HG02798 (cell line): ENCODE data around the gene CCNT2.
"Not testable (repeated sequence)": the region's sequence is repeated elsewhere in the genome, so short reads cannot be mapped to it uniquely, and the experiment has no call there.

Source experiments
- ATAC-seq: cut with Tn5 transposase; IDR thresholded peaks from one replicate; pipeline ENCODE4 v1.9.1; 2021; ENCODE audit warnings: mild to moderate bottlenecking; ENCODE audit not compliant: unreplicated experiment, poor library complexity

Gene CCNT2

GRCh38 chr2:134973241-134974138 lies 54.9 kb downstream of the CCNT2 start:
- no peak for ATAC-seq

DNA sequence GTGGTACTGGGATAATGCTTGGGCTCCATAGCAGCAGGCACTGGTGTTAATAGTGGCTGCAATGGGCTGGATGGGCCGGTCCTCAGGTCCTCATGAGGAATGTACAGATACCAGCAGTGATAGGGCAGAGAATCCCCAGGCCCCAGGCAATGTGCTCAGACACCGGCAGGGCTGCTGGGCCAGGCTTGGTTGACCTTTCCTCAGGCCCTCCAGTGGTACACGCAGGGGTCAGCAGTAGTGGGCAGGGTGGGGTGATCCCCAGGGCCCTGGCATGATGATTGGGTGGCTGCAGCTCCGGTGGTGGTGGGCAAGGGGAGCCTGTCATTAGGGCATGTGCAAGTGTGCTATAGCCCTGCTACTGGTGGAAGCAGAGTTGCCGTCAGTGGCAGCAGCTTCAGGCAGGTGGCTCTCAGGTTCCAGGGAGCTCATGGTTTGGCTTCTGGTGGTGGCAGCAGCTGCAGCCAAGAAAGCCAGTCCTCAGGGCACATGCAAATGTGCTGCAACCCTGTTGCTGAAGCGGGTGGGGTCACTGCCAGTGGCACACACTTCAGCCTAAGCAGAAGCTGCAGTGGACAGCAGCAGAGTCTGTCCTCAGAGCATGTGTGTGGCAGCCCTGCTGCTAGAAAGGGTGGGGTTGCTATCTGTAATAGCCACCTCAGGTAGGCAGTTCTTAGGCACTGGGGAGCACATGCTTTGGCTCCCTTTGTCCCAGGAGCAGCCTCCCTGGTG lies 56.8 kb downstream of the CCNT2 start:
- no peak for ATAC-seq

- no peak for ATAC-seq
These were observed 57.6 kb downstream of the CCNT2 start for GRCh38 chr2:134976074-134976702.

GRCh38 chr2:134977104-134977503 lies 58.5 kb downstream of the CCNT2 start:
- not testable (repeated sequence) for ATAC-seq

- no peak for ATAC-seq
These were observed 60.6 kb downstream of the CCNT2 start for GRCh38 chr2:134979221-134979620.

DNA sequence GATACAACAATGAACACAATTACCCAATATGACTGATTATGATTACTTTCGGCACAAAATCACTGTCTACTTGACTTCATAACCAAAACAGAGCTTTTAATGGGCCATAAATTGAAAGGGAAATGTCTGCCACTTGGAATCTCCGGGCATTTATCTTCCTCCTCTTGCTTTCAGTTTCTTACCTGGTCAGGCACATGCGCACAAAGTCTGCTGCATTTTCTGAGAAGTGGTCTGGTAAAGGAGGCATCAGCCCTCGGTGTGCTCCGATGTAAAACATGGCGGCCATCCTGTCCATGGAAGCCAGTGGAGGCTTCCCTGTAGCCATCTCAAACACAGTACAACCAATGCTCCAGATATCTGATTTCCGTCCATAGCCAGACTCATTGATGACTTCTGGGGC lies 62.0 kb downstream of the CCNT2 start:
- no peak for ATAC-seq

- ATAC-seq = no peak
These were observed 64.0 kb downstream of the CCNT2 start for GRCh38 chr2:134982603-134983002.

GRCh38 chr2:134985061-134985460 lies 66.4 kb downstream of the CCNT2 start:
- ATAC-seq = no peak

GRCh38 chr2:134988994-134989605 lies 70.5 kb downstream of the CCNT2 start:
- ATAC-seq = peak; percentile 39

GRCh38 chr2:134999521-134999920 lies 80.9 kb downstream of the CCNT2 start:
- ATAC-seq = no peak

GRCh38 chr2:135002836-135003235 lies 84.2 kb downstream of the CCNT2 start:
- no peak for ATAC-seq

- ATAC-seq = peak; percentile 97
These were observed 85.6 kb downstream of the CCNT2 start for GRCh38 chr2:135004005-135004746.

GRCh38 chr2:135005753-135006152 lies 87.1 kb downstream of the CCNT2 start:
- no peak for ATAC-seq
